Glutamatergic neuron (in vitro differentiated cells): ENCODE data around the gene TRIO. TPM values are rescaled to one million over a fixed set of nuclear protein-coding genes. Genes with fewer than 3 reads are reported as not detected.

Experiments used
- DNase-seq: peaks from one replicate; pipeline ENCODE4 v3.0.0; 2022
- H3K27ac Mint-ChIP-seq: one replicate; pipeline ENCODE4 v1.8.0; 2020; ENCODE audit warnings: mild to moderate bottlenecking, mixed read lengths, inconsistent platforms; ENCODE audit not compliant: unreplicated experiment
- H3K27me3 Mint-ChIP-seq: one replicate; pipeline ENCODE4 v1.8.0; 2020; ENCODE audit warnings: mild to moderate bottlenecking, moderate library complexity, mixed read lengths, inconsistent platforms; ENCODE audit not compliant: unreplicated experiment
- H3K36me3 Mint-ChIP-seq: one replicate; pipeline ENCODE4 v1.8.0; 2020; ENCODE audit warnings: mild to moderate bottlenecking, mixed read lengths, inconsistent platforms; ENCODE audit not compliant: unreplicated experiment
- H3K4me1 Mint-ChIP-seq: one replicate; pipeline ENCODE4 v1.8.0; 2020; ENCODE audit warnings: mild to moderate bottlenecking, low read depth, mixed read lengths, inconsistent platforms; ENCODE audit not compliant: unreplicated experiment
- H3K4me3 Mint-ChIP-seq: one replicate; pipeline ENCODE4 v1.8.0; 2020; ENCODE audit warnings: mild to moderate bottlenecking, mixed read lengths, inconsistent platforms; ENCODE audit not compliant: unreplicated experiment
- H3K9me3 Mint-ChIP-seq: one replicate; pipeline ENCODE4 v1.8.0; 2020; ENCODE audit warnings: mild to moderate bottlenecking, moderate library complexity, mixed read lengths, inconsistent platforms; ENCODE audit not compliant: unreplicated experiment
- CTCF ChIP-seq: fragments of 200-600 bp; sonication (generic); IDR thresholded peaks from one replicate; pipeline ENCODE4 v1.5.0; 2021; ENCODE audit not compliant: partially characterized antibody, unreplicated experiment
- total RNA-seq: library from RNA; stranded (reverse); fragmentation: NEBNext Ultra II Directional; extraction: Animal tissue kit (Norgen Biotek cat#: 25700); gene quantifications from one replicate; pipeline ENCODE4 v1.2.1, GENCODE V29; 2021; ENCODE audit not compliant: unreplicated experiment

The TRIO gene
- total RNA-seq, 1 donor from 2014 or later, result 281 TPM

- DNase-seq, result no peak
- TF ChIP-seq CTCF, result no peak
- Mint-ChIP-seq H3K36me3 (peaks cover 5% of the 10 kb centered on the region), H3K4me1 (peaks cover 12% of the 10 kb centered on the region), H3K27me3 (peaks cover 2% of the 10 kb centered on the region), H3K4me3 (no peak overlapping the region), H3K27ac (no peak overlapping the region), H3K9me3 (peaks cover 3% of the 10 kb centered on the region)
Measured at GRCh38 chr5:14341571-14342230, 198.6 kb downstream of the TRIO start.

- no peak for DNase-seq
- Mint-ChIP-seq H3K27ac (no peak overlapping the region), H3K4me1 (peaks cover 12% of the 10 kb centered on the region), H3K9me3 (peaks cover 3% of the 10 kb centered on the region), H3K4me3 (no peak overlapping the region), H3K27me3 (peaks cover 2% of the 10 kb centered on the region), H3K36me3 (peaks cover 5% of the 10 kb centered on the region)
- no peak for TF ChIP-seq CTCF
Measured at GRCh38 chr5:14342306-14342705, 199.2 kb downstream of the TRIO start.

GRCh38 chr5:14343376-14343775, 200.2 kb downstream of the TRIO start:
- peaks cover 5% of the 10 kb centered on the region for H3K36me3 Mint-ChIP-seq
- no peak for DNase-seq
- no peak overlapping the region for H3K4me3 Mint-ChIP-seq
- peaks cover 3% of the 10 kb centered on the region for H3K9me3 Mint-ChIP-seq
- no peak overlapping the region for H3K27ac Mint-ChIP-seq
- H3K4me1 Mint-ChIP-seq, result peaks cover 12% of the 10 kb centered on the region
- TF ChIP-seq CTCF, result no peak
- H3K27me3 Mint-ChIP-seq, result peaks cover 2% of the 10 kb centered on the region

- Mint-ChIP-seq H3K4me1 (peaks cover 2% of the 10 kb centered on the region), H3K9me3 (peaks cover 7% of the 10 kb centered on the region)
Measured at GRCh38 chr5:14347522-14347921, 204.4 kb downstream of the TRIO start.

More at GRCh38 chr5:14347522-14347921, 204.4 kb downstream of the TRIO start:
- no peak for TF ChIP-seq CTCF
- Mint-ChIP-seq H3K36me3 (peaks cover 10% of the 10 kb centered on the region), H3K27me3 (peaks cover 9% of the 10 kb centered on the region), H3K4me3 (no peak overlapping the region), H3K27ac (no peak overlapping the region)
- DNase-seq, result no peak
